WTC11 (cell line): ENCODE measurements around the gene DDX20. TPM values are rescaled to one million over a fixed set of nuclear protein-coding genes. Genes with fewer than 3 reads are reported as not detected.

Experiments
- ATAC-seq: fragments of 200-7000 bp; cut with Tn5 transposase; 2 replicates; pipeline ENCODE4 v1.10.0; 2021; ENCODE audit warnings: mild to moderate bottlenecking, moderate library complexity
- CTCF ChIA-PET: fragments of 300-600 bp; sonication (Branson Sonifier 250); formaldehyde crosslinking; loops from one replicate; lab custom pipeline; 2021; ENCODE audit warnings: antibody characterized with exemption; lab: Charles Lee
- POLR2A ChIA-PET: fragments of 350-600 bp; sonication (Branson Sonifier 250); formaldehyde crosslinking; loops from one replicate; lab custom pipeline; 2021; ENCODE audit warnings: antibody characterized with exemption; lab: Charles Lee
- DNase-seq: peaks from one replicate; pipeline ENCODE4 v3.0.0; 2021; ENCODE audit warnings: low spot score
- H3K27ac Mint-ChIP-seq: 2 replicates; pipeline ENCODE4 v1.8.0; 2021; ENCODE audit warnings: mixed read lengths
- H3K27me3 Mint-ChIP-seq: 2 replicates; pipeline ENCODE4 v1.8.0; 2021; ENCODE audit warnings: low read depth, mild to moderate bottlenecking, moderate library complexity, mixed read lengths
- H3K36me3 Mint-ChIP-seq: 2 replicates; pipeline ENCODE4 v1.8.0; 2021; ENCODE audit warnings: mixed read lengths
- H3K4me1 Mint-ChIP-seq: 2 replicates; pipeline ENCODE4 v1.8.0; 2022; ENCODE audit warnings: mixed read lengths
- H3K4me3 Mint-ChIP-seq: 2 replicates; pipeline ENCODE4 v1.8.0; 2021; ENCODE audit warnings: mild to moderate bottlenecking, moderate library complexity, mixed read lengths
- H3K9me3 Mint-ChIP-seq: 2 replicates; pipeline ENCODE4 v1.8.0; 2021; ENCODE audit warnings: mixed read lengths
- CREM ChIP-seq: sonication (generic); formaldehyde crosslinking; IDR thresholded peaks from 2 replicates; pipeline ENCODE4 v1.8.1; 2022; ENCODE audit warnings: mild to moderate bottlenecking, missing genetic modification reagents, moderate library complexity
- ELF4 ChIP-seq: sonication (generic); formaldehyde crosslinking; IDR thresholded peaks from 2 replicates; pipeline ENCODE4 v1.8.1; 2022; ENCODE audit warnings: low read depth, mild to moderate bottlenecking, moderate library complexity, missing genetic modification reagents
- ETV6 ChIP-seq: sonication (generic); formaldehyde crosslinking; IDR thresholded peaks from 2 replicates; pipeline ENCODE4 v1.8.1; 2022; ENCODE audit warnings: mild to moderate bottlenecking, missing genetic modification reagents
- KAT7 ChIP-seq: sonication (generic); formaldehyde crosslinking; IDR thresholded peaks from 2 replicates; pipeline ENCODE4 v1.8.1; 2023; ENCODE audit warnings: missing genetic modification reagents, mild to moderate bottlenecking, borderline replicate concordance
- MXD4 ChIP-seq: fragments of 250-450 bp; sonication (Bioruptor Pico); IDR thresholded peaks from 2 replicates; pipeline ENCODE4 v1.8.0; 2021; ENCODE audit warnings: mild to moderate bottlenecking, moderate library complexity, borderline replicate concordance
- MYBL2 ChIP-seq: sonication (generic); formaldehyde crosslinking; IDR thresholded peaks from 2 replicates; pipeline ENCODE4 v1.8.1; 2023; ENCODE audit warnings: mild to moderate bottlenecking, moderate library complexity, missing genetic modification reagents
- TP53 ChIP-seq: sonication (generic); formaldehyde crosslinking; IDR thresholded peaks from 2 replicates; pipeline ENCODE4 v1.8.1; 2023; ENCODE audit warnings: mild to moderate bottlenecking, missing genetic modification reagents
- ZBTB43 ChIP-seq: sonication (generic); formaldehyde crosslinking; IDR thresholded peaks from 2 replicates; pipeline ENCODE4 v1.8.1; 2023; ENCODE audit warnings: mild to moderate bottlenecking, missing genetic modification reagents
- ZNF121 ChIP-seq: sonication (generic); formaldehyde crosslinking; IDR thresholded peaks from 2 replicates; pipeline ENCODE4 v1.8.0; 2023; ENCODE audit warnings: missing genetic modification reagents
- total RNA-seq: library from RNA; stranded (reverse); gene quantifications from 3 replicates; pipeline ENCODE4 v1.2.3, GENCODE V29; 2021
- TF ChIP-seq, protein P1 (sequence below): fragments of 250-450 bp; sonication (Bioruptor Pico); IDR thresholded peaks from 2 replicates; pipeline ENCODE4 v1.9.0; 2021; ENCODE audit warnings: mild to moderate bottlenecking, borderline replicate concordance
- TF ChIP-seq, protein P2 (sequence below): sonication (generic); formaldehyde crosslinking; IDR thresholded peaks from 2 replicates; pipeline ENCODE4 v1.8.1; 2023; ENCODE audit warnings: mild to moderate bottlenecking, moderate library complexity, missing genetic modification reagents
- TF ChIP-seq, protein P3 (sequence below): fragments of 250-450 bp; sonication (Bioruptor Pico); IDR thresholded peaks from 2 replicates; pipeline ENCODE4 v1.9.0; 2021; ENCODE audit warnings: mild to moderate bottlenecking
- TF ChIP-seq, protein P4 (sequence below): fragments of 250-450 bp; sonication (Bioruptor Pico); IDR thresholded peaks from 2 replicates; pipeline ENCODE4 v1.9.0; 2021; ENCODE audit warnings: mild to moderate bottlenecking
- TF ChIP-seq, protein P5 (sequence below): sonication (generic); formaldehyde crosslinking; conservative IDR thresholded peaks from 2 replicates; pipeline ENCODE4 v1.8.1; 2022; ENCODE audit warnings: mild to moderate bottlenecking, missing genetic modification reagents

The DDX20 gene
- total RNA-seq, 1 experiment from 2014 or later, result 19.3 TPM

- TF ChIP-seq, protein P1, sequence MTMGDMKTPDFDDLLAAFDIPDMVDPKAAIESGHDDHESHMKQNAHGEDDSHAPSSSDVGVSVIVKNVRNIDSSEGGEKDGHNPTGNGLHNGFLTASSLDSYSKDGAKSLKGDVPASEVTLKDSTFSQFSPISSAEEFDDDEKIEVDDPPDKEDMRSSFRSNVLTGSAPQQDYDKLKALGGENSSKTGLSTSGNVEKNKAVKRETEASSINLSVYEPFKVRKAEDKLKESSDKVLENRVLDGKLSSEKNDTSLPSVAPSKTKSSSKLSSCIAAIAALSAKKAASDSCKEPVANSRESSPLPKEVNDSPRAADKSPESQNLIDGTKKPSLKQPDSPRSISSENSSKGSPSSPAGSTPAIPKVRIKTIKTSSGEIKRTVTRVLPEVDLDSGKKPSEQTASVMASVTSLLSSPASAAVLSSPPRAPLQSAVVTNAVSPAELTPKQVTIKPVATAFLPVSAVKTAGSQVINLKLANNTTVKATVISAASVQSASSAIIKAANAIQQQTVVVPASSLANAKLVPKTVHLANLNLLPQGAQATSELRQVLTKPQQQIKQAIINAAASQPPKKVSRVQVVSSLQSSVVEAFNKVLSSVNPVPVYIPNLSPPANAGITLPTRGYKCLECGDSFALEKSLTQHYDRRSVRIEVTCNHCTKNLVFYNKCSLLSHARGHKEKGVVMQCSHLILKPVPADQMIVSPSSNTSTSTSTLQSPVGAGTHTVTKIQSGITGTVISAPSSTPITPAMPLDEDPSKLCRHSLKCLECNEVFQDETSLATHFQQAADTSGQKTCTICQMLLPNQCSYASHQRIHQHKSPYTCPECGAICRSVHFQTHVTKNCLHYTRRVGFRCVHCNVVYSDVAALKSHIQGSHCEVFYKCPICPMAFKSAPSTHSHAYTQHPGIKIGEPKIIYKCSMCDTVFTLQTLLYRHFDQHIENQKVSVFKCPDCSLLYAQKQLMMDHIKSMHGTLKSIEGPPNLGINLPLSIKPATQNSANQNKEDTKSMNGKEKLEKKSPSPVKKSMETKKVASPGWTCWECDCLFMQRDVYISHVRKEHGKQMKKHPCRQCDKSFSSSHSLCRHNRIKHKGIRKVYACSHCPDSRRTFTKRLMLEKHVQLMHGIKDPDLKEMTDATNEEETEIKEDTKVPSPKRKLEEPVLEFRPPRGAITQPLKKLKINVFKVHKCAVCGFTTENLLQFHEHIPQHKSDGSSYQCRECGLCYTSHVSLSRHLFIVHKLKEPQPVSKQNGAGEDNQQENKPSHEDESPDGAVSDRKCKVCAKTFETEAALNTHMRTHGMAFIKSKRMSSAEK (CRISPR knock-in tag), result no peak
- no peak for TF ChIP-seq TP53 (CRISPR knock-in tag)
- TF ChIP-seq ZNF121 (CRISPR knock-in tag), result no peak
- TF ChIP-seq KAT7 (CRISPR knock-in tag), result no peak
Observed at GRCh38 chr1:111779546-111779945, 23.8 kb downstream of the DDX20 start (continued).

DNA sequence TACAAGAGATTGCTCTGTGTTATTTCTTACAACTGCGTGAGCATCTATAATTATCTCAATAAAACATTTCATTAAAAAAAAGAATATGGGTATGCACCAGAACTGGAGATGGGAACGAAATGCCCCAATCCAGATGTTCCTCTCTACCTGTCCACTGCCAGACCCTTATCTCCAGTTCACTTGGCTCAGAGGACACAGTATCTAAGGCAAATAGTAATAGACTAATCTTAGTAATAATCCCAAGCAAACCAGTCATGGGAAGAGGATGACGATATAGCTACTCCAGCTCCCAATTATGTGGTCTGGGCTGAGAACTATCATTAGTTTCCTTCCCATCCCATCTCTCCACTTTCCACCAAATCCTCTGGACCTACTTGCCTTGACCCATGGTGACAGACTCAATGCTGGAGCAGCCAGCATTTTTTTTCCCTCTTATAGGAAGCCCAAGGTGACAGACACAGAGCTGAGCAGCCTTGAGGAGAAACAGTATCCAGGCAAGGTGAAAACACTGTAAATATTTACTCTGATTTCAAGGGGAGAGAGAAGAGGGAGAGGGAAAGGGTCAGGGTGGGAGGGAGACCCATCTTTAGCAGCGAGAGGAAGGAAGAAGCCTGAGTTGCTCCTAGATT, 28.7 kb downstream of the DDX20 start:
- peaks cover 5% of the 10 kb centered on the region; the same call in 1 of the 2 replicates for H3K4me1 Mint-ChIP-seq
- no peak overlapping the region for H3K27ac Mint-ChIP-seq
- no peaks in the 10 kb centered on the region; the same call in 1 of the 2 replicates for H3K27me3 Mint-ChIP-seq
- H3K4me3 Mint-ChIP-seq, result no peak overlapping the region
- H3K36me3 Mint-ChIP-seq, result no peaks in the 10 kb centered on the region
- H3K9me3 Mint-ChIP-seq, result no peaks in the 10 kb centered on the region
- CTCF ChIA-PET, result interaction anchor here (0.6 kb wide), 2 partner anchors 11 to 599 kb away, joined by 3 read pairs; no protein-coding TSS in a partner anchor
- TF ChIP-seq ZBTB43 (CRISPR knock-in tag) (no peak), MXD4 (CRISPR knock-in tag) (no peak)
- TF ChIP-seq, protein P2, sequence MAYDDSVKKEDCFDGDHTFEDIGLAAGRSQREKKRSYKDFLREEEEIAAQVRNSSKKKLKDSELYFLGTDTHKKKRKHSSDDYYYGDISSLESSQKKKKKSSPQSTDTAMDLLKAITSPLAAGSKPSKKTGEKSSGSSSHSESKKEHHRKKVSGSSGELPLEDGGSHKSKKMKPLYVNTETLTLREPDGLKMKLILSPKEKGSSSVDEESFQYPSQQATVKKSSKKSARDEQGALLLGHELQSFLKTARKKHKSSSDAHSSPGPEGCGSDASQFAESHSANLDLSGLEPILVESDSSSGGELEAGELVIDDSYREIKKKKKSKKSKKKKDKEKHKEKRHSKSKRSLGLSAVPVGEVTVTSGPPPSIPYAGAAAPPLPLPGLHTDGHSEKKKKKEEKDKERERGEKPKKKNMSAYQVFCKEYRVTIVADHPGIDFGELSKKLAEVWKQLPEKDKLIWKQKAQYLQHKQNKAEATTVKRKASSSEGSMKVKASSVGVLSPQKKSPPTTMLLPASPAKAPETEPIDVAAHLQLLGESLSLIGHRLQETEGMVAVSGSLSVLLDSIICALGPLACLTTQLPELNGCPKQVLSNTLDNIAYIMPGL (CRISPR knock-in tag), result no peak
- TF ChIP-seq, all 79 proteins: peak for 0
- no peak for ATAC-seq
- DNase-seq, result no peak
- POLR2A ChIA-PET, result no interaction called here

DNA sequence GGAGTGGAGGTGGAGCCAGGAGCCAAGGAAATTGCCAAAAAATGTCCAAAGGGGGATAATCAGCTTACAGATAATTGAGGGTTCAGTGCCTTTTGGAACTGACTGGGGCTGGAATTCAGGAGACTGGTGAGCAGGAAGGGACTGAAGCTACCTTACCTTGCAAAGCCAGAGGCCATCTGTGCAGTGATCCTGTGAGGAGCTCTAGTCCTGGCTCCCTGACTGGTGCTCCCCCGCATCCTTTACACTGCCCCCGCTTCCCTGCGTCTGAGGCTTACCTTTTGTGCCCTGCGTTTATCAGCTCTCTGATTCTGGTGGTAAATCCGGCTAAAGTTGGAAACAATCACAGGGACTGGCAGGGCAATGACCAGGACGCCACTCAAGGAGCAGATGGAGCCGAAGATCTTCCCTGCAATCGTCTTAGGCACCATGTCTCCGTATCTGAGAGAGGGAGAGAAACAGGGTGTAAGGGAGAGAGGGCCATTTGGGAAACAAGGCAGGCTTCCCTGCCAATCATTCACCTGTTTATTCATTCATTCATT, 31.0 kb downstream of the DDX20 start:
- ChIA-PET POLR2A (no interaction called here), CTCF (no interaction called here)
- Mint-ChIP-seq H3K4me3 (no peak overlapping the region), H3K4me1 (peaks cover 5% of the 10 kb centered on the region; the same call in 1 of the 2 replicates), H3K36me3 (no peaks in the 10 kb centered on the region), H3K27me3 (no peaks in the 10 kb centered on the region; the same call in 1 of the 2 replicates), H3K27ac (no peak overlapping the region), H3K9me3 (no peaks in the 10 kb centered on the region)
- ATAC-seq, result no peak
- no peak for DNase-seq
- TF ChIP-seq, protein P3, sequence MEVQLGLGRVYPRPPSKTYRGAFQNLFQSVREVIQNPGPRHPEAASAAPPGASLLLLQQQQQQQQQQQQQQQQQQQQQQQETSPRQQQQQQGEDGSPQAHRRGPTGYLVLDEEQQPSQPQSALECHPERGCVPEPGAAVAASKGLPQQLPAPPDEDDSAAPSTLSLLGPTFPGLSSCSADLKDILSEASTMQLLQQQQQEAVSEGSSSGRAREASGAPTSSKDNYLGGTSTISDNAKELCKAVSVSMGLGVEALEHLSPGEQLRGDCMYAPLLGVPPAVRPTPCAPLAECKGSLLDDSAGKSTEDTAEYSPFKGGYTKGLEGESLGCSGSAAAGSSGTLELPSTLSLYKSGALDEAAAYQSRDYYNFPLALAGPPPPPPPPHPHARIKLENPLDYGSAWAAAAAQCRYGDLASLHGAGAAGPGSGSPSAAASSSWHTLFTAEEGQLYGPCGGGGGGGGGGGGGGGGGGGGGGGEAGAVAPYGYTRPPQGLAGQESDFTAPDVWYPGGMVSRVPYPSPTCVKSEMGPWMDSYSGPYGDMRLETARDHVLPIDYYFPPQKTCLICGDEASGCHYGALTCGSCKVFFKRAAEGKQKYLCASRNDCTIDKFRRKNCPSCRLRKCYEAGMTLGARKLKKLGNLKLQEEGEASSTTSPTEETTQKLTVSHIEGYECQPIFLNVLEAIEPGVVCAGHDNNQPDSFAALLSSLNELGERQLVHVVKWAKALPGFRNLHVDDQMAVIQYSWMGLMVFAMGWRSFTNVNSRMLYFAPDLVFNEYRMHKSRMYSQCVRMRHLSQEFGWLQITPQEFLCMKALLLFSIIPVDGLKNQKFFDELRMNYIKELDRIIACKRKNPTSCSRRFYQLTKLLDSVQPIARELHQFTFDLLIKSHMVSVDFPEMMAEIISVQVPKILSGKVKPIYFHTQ (CRISPR knock-in tag), result no peak
- TF ChIP-seq ETV6 (no peak), CREM (CRISPR knock-in tag) (no peak), ELF4 (CRISPR knock-in tag) (no peak), MYBL2 (CRISPR knock-in tag) (no peak)
- TF ChIP-seq, protein P4, sequence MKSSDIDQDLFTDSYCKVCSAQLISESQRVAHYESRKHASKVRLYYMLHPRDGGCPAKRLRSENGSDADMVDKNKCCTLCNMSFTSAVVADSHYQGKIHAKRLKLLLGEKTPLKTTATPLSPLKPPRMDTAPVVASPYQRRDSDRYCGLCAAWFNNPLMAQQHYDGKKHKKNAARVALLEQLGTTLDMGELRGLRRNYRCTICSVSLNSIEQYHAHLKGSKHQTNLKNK (CRISPR knock-in tag), result no peak
- TF ChIP-seq, protein P1 (CRISPR knock-in tag), result no peak
- TF ChIP-seq, protein P5, sequence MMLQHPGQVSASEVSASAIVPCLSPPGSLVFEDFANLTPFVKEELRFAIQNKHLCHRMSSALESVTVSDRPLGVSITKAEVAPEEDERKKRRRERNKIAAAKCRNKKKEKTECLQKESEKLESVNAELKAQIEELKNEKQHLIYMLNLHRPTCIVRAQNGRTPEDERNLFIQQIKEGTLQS (CRISPR knock-in tag), result no peak
